C4-2B (cell line): Measurements from ENCODE around the gene ESRRG.

ENCODE experiments used
- CTCF ChIP-seq: fragments of 450-650 bp; conservative IDR thresholded peaks from 2 replicates; pipeline ENCODE4 v1.5.1; 2017; ENCODE audit warnings: mild to moderate bottlenecking
- ZFX ChIP-seq: fragments of 450-650 bp; IDR thresholded peaks from 2 replicates; pipeline ENCODE4 v1.6.1; 2017

GRCh38 chr1:216749232-216749631, 26.0 kb upstream of the ESRRG start:
- TF ChIP-seq CTCF (no peak), ZFX (no peak)
